HepG2 (cell line): ENCODE data around the gene ZNF597.

Source experiments
- BRCA1 ChIP-seq: sonication (generic); formaldehyde crosslinking; IDR thresholded peaks from 2 replicates; pipeline ENCODE4 v1.4.0; 2020; ENCODE audit warnings: missing genetic modification reagents
- CEBPB ChIP-seq: IDR thresholded peaks from 2 replicates; pipeline ENCODE4 v1.6.1; 2011; ENCODE audit warnings: low read depth, low read length, improper control_type of control experiment, borderline replicate concordance
- MAFG ChIP-seq: sonication (generic); formaldehyde crosslinking; IDR thresholded peaks from 2 replicates; pipeline ENCODE4 v1.5.1; 2020; ENCODE audit warnings: mild to moderate bottlenecking, missing genetic modification reagents
- NR2F6 ChIP-seq, 2 experiments: IDR thresholded peaks; 2 replicates each; pipeline ENCODE4 v1.6.1; 2016; ENCODE audit warnings: antibody characterized with exemption in 1 of 2, mild to moderate bottlenecking in 1 of 2
- POLR2AphosphoS5 ChIP-seq: IDR thresholded peaks from 2 replicates; pipeline ENCODE4 v1.6.1; 2012; ENCODE audit warnings: low read depth, low read length
- RFX5 ChIP-seq: IDR thresholded peaks from 2 replicates; pipeline ENCODE4 v1.6.1; 2011; ENCODE audit warnings: low read depth, low read length, improper control_type of control experiment
- SAP130 ChIP-seq: IDR thresholded peaks from 2 replicates; pipeline ENCODE4 v1.6.1; 2016; ENCODE audit warnings: low read depth
- STAG1 ChIP-seq: sonication (generic); formaldehyde crosslinking; IDR thresholded peaks from 2 replicates; pipeline ENCODE4 v1.4.0; 2020; ENCODE audit warnings: missing genetic modification reagents
- TF ChIP-seq, protein P1 (sequence below): sonication (generic); formaldehyde crosslinking; IDR thresholded peaks from 2 replicates; pipeline ENCODE4 v1.4.0; 2020; ENCODE audit warnings: mild to moderate bottlenecking, missing genetic modification reagents, borderline replicate concordance
- TF ChIP-seq, protein P2 (sequence below): sonication (generic); formaldehyde crosslinking; IDR thresholded peaks from 2 replicates; pipeline ENCODE4 v1.5.0; 2020; ENCODE audit warnings: mild to moderate bottlenecking, missing genetic modification reagents, moderate library complexity
- TF ChIP-seq, protein P3 (sequence below): fragments of 450-650 bp; IDR thresholded peaks from 2 replicates; pipeline ENCODE4 v1.6.1; 2016

DNA sequence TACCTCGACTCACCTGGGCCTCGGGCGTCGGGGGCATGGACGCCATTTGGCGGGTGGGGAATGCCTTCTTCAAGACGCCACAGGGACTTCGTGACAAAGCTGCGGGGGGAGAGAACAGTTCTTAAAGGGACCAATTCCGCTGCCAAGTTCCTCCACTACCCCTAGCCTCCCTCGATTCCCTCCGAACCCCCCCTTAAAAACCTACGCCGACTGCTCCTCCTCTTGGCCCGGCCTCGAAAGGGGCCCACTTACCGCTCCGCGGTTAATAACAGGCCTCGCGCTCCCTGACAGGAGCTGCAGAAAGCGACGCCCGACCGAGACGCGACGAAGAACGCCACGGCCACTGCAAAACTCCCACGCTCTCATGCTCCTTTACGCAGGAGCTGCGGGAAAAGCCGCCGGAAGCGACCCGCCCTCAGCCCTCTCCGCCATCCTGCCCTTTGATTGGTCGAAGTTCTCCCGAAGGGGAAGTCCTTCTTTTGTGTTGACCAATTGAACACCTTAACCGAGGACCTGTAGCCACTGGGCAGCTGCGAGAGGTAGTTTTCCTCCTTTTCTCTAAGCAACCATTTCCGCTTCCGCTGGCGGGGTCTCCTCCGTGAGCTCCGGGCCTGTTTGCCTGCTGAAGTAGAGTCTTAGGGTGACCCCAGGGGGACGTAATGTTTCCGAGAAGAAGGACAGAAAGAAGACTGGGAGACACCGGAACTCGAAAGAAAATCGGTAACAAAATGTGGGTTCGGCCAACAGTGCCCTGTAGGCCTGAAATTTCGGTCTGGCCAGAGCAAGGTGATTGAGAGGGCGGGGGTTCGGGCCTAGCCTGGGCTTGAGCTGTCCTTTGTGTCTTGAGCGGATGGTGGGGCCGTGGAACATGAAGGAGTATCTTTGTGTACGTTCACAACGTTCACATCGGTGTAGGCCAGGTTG lies at the start of gene ZNF597, which contains the start of gene NAA60:
- TF ChIP-seq MAFG (CRISPR knock-in tag) (no peak), STAG1 (no peak), RFX5 (no peak), POLR2AphosphoS5 (peak; percentile 63), BRCA1 (CRISPR knock-in tag) (no peak), SAP130 (peak; percentile 74), NR2F6 (IDR thresholded peaks at IDR 0.05) (no peak), NR2F6 (CRISPR knock-in tag; IDR thresholded peaks at IDR 0.05) (no peak), CEBPB (no peak)
- TF ChIP-seq, protein P1, sequence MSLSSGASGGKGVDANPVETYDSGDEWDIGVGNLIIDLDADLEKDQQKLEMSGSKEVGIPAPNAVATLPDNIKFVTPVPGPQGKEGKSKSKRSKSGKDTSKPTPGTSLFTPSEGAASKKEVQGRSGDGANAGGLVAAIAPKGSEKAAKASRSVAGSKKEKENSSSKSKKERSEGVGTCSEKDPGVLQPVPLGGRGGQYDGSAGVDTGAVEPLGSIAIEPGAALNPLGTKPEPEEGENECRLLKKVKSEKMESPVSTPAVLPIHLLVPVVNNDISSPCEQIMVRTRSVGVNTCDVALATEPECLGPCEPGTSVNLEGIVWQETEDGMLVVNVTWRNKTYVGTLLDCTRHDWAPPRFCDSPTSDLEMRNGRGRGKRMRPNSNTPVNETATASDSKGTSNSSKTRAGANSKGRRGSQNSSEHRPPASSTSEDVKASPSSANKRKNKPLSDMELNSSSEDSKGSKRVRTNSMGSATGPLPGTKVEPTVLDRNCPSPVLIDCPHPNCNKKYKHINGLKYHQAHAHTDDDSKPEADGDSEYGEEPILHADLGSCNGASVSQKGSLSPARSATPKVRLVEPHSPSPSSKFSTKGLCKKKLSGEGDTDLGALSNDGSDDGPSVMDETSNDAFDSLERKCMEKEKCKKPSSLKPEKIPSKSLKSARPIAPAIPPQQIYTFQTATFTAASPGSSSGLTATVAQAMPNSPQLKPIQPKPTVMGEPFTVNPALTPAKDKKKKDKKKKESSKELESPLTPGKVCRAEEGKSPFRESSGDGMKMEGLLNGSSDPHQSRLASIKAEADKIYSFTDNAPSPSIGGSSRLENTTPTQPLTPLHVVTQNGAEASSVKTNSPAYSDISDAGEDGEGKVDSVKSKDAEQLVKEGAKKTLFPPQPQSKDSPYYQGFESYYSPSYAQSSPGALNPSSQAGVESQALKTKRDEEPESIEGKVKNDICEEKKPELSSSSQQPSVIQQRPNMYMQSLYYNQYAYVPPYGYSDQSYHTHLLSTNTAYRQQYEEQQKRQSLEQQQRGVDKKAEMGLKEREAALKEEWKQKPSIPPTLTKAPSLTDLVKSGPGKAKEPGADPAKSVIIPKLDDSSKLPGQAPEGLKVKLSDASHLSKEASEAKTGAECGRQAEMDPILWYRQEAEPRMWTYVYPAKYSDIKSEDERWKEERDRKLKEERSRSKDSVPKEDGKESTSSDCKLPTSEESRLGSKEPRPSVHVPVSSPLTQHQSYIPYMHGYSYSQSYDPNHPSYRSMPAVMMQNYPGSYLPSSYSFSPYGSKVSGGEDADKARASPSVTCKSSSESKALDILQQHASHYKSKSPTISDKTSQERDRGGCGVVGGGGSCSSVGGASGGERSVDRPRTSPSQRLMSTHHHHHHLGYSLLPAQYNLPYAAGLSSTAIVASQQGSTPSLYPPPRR = no peak
- TF ChIP-seq, protein P2, sequence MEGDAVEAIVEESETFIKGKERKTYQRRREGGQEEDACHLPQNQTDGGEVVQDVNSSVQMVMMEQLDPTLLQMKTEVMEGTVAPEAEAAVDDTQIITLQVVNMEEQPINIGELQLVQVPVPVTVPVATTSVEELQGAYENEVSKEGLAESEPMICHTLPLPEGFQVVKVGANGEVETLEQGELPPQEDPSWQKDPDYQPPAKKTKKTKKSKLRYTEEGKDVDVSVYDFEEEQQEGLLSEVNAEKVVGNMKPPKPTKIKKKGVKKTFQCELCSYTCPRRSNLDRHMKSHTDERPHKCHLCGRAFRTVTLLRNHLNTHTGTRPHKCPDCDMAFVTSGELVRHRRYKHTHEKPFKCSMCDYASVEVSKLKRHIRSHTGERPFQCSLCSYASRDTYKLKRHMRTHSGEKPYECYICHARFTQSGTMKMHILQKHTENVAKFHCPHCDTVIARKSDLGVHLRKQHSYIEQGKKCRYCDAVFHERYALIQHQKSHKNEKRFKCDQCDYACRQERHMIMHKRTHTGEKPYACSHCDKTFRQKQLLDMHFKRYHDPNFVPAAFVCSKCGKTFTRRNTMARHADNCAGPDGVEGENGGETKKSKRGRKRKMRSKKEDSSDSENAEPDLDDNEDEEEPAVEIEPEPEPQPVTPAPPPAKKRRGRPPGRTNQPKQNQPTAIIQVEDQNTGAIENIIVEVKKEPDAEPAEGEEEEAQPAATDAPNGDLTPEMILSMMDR (CRISPR knock-in tag) = peak; percentile 2; the same call in 1 of the 2 replicates
- TF ChIP-seq, protein P3, sequence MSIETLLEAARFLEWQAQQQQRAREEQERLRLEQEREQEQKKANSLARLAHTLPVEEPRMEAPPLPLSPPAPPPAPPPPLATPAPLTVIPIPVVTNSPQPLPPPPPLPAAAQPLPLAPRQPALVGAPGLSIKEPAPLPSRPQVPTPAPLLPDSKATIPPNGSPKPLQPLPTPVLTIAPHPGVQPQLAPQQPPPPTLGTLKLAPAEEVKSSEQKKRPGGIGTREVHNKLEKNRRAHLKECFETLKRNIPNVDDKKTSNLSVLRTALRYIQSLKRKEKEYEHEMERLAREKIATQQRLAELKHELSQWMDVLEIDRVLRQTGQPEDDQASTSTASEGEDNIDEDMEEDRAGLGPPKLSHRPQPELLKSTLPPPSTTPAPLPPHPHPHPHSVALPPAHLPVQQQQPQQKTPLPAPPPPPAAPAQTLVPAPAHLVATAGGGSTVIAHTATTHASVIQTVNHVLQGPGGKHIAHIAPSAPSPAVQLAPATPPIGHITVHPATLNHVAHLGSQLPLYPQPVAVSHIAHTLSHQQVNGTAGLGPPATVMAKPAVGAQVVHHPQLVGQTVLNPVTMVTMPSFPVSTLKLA = no peak
